Fibroblast of lung (primary cell): ENCODE data around the gene DDX6.

Experiments used
- EZH2 ChIP-seq: IDR thresholded peaks from 2 replicates; pipeline ENCODE4 v1.5.1; 2012; ENCODE audit warnings: low read length, control low read depth, mild to moderate bottlenecking; ENCODE audit errors: missing control alignments
- TF ChIP-seq, protein P1 (sequence below), 2 donors: IDR thresholded peaks in 1 of 2; conservative IDR thresholded peaks in 1 of 2; 1 replicate in 1 of 2; 2 replicates in 1 of 2; pipeline ENCODE4 v1.5.1; 2011 to 2012; ENCODE audit warnings: low read length in 2 of 2, control low read depth in 1 of 2, inconsistent platforms in 1 of 2, low read depth in 1 of 2, mild to moderate bottlenecking in 1 of 2

DNA sequence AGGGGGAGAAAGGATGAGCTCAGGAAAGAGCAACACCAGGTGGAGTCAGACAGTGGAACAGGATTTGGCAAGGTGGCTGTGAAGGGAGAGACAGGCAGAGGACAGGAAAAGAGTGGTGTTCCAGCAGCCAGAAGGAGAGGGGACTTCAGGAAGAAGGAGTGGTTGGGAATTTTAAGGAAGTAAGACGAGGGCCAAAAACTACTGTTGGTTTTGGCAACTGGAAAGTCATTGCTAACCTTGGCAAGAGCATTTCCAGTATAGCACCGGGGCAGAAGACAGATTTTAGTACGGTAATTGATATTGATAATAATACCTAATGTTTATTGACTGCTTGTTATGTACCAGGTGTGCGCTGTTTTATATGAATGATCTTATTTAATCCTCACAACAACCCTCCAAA lies 15.4 kb upstream of the DDX6 start:
- TF ChIP-seq, protein P1, sequence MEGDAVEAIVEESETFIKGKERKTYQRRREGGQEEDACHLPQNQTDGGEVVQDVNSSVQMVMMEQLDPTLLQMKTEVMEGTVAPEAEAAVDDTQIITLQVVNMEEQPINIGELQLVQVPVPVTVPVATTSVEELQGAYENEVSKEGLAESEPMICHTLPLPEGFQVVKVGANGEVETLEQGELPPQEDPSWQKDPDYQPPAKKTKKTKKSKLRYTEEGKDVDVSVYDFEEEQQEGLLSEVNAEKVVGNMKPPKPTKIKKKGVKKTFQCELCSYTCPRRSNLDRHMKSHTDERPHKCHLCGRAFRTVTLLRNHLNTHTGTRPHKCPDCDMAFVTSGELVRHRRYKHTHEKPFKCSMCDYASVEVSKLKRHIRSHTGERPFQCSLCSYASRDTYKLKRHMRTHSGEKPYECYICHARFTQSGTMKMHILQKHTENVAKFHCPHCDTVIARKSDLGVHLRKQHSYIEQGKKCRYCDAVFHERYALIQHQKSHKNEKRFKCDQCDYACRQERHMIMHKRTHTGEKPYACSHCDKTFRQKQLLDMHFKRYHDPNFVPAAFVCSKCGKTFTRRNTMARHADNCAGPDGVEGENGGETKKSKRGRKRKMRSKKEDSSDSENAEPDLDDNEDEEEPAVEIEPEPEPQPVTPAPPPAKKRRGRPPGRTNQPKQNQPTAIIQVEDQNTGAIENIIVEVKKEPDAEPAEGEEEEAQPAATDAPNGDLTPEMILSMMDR (conservative IDR thresholded peaks at IDR 0.05 in 1 of 2, IDR thresholded peaks at IDR 0.05 in 1 of 2; ENCODE audit: low read depth in 1 of 2, low read length in 2 of 2) = no peak
- TF ChIP-seq EZH2 = no peak
